GM18526 (cell line): ENCODE measurements around the gene FBN3.

Source experiments
- POLR2A ChIP-seq: IDR thresholded peaks from 3 replicates; pipeline ENCODE4 v1.6.1; 2011; ENCODE audit not compliant: insufficient read length; ENCODE audit errors: extremely low read depth

The FBN3 gene

DNA sequence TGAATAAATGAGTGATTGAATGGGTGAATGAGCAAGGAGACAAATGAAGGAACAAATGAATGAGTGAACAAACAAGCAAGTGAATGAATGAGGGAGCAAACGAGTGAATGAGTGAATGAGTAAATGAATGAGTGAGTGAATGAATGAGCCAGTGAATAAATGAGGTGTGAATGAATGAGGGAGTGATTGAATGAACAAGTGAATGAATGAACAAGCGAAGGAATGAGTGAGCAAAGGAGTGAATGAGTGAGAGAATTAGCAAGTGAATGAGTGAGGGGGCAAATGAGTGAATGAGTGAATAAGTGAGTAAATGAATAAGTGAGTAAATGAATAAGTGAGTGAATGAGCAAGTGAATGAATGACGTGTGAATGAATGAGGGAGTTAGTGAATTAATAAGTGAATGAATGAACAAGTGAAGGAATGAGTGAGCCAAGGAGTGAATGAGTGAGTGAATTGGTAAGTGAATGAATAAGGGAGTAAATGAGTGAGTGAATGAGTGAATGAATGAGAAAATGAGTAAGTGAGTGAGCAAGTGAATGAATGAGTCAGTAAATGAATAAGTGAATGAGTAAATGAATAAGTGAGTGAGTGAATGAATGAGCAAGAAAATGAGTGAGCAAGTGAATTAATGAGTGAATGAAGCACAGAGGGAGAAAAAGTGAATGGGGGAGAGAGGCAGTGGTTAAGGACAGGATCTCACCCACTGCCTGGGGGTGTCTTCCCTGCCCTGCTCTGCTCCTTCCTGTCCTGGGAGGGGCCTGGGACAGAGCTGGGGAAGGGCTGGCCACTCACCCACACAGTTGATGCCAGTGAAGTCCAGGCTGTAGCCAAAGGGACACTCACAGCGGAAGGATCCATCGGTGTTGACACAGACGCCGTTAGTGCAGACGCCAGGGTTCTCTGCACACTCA lies 60.4 kb downstream of the FBN3 start:
- TF ChIP-seq POLR2A, result no peak

DNA sequence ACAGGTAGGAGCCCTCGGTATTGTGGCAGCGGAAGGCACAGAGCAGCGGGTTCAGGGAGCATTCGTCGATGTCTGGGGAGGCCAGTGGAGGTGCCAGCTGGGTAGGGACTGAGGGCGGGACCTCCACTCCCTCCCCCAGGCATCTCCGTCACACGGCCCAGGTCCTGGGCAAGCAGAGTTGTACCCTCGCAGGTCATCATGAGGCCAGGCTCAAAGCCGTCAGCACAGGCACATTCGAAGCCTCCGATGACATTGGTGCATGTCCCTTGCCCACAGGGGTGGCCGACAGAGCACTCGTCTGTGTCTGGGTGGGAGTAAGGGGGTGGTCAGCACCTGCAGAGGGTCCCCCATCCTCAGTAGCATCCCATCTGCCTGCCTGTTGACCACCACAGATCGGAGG lies 61.5 kb downstream of the FBN3 start:
- no peak for TF ChIP-seq POLR2A

DNA sequence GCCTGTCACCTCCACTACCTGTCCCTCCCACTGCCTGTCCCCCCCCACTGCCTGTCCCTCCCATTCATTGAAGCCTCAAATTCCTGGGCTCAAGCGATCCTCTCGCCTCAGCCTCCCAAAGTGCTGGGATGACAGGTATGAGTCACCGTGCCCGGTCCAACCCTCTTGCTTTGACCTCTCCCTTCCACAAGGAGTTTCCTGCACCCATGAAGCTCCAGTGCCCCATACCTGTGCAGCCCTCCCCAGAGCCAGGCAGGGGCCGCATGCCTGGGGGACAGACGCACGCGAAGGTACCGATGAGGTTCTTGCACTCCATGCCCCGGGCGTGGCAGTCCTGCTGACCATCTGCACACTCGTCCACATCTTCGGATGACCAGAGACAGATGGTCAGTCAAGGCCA lies 62.5 kb downstream of the FBN3 start:
- no peak for TF ChIP-seq POLR2A

GRCh38 chr19:8085598-8086408 lies 63.6 kb downstream of the FBN3 start:
- TF ChIP-seq POLR2A, result no peak

DNA sequence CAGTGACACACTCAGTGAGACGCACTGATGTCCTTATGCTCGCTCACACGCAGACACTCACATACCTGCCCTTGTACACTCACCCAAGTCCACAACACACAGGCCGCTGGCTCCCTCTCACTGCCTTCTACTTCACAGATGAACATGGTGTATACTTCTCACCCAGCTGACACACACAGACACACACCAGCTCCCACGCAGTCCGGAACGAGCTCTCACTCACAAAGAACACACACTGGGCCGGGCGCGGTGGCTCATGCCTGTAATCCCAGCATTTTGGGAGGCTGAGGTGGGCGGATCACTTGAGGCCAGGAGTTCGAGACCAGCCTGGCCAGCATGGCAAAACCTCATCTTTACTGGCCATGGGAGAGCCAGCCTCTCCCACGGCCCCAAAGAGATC lies 65.2 kb downstream of the FBN3 start:
- TF ChIP-seq POLR2A, result no peak

GRCh38 chr19:8083141-8083540 lies 66.3 kb downstream of the FBN3 start:
- no peak for TF ChIP-seq POLR2A

GRCh38 chr19:8081569-8082550 lies 67.5 kb downstream of the FBN3 start:
- no peak for TF ChIP-seq POLR2A

GRCh38 chr19:8080832-8081231 lies 68.6 kb downstream of the FBN3 start:
- TF ChIP-seq POLR2A, result no peak

- no peak for TF ChIP-seq POLR2A
Observed at GRCh38 chr19:8079988-8080387, 69.4 kb downstream of the FBN3 start.

GRCh38 chr19:8075158-8076074 lies 74.0 kb downstream of the FBN3 start:
- no peak for TF ChIP-seq POLR2A

- no peak for TF ChIP-seq POLR2A
Observed at GRCh38 chr19:8074501-8074900, 74.9 kb downstream of the FBN3 start.

GRCh38 chr19:8071912-8072311 lies 77.5 kb downstream of the FBN3 start:
- TF ChIP-seq POLR2A, result no peak

- TF ChIP-seq POLR2A, result no peak
Observed at GRCh38 chr19:8069096-8069973, 80.1 kb downstream of the FBN3 start.
